Nephron progenitor cell (in vitro differentiated cells): ENCODE results near the gene ART5.
"Not testable (repeated sequence)": the region's sequence is repeated elsewhere in the genome, so short reads cannot be mapped to it uniquely, and the experiment has no call there.

Experiments
- DNase-seq: peaks from one replicate; pipeline ENCODE4 v3.0.0; 2021
- H3K27ac Mint-ChIP-seq: 2 replicates; pipeline ENCODE4 v1.8.0; 2021; ENCODE audit warnings: mild to moderate bottlenecking, moderate library complexity, mixed read lengths
- H3K27me3 Mint-ChIP-seq: 2 replicates; pipeline ENCODE4 v1.8.0; 2021; ENCODE audit warnings: mild to moderate bottlenecking, low read depth, mixed read lengths; ENCODE audit not compliant: poor library complexity
- H3K36me3 Mint-ChIP-seq: 2 replicates; pipeline ENCODE4 v1.8.0; 2021; ENCODE audit warnings: low read depth, mixed read lengths
- H3K4me1 Mint-ChIP-seq: 2 replicates; pipeline ENCODE4 v1.8.0; 2021; ENCODE audit warnings: mixed read lengths
- H3K4me3 Mint-ChIP-seq: 2 replicates; pipeline ENCODE4 v1.8.0; 2021; ENCODE audit warnings: mild to moderate bottlenecking, moderate library complexity, mixed read lengths
- H3K9me3 Mint-ChIP-seq: 2 replicates; pipeline ENCODE4 v1.8.0; 2021; ENCODE audit warnings: mild to moderate bottlenecking, moderate library complexity, mixed read lengths
- TF ChIP-seq, protein P1 (sequence below): fragments of 200-600 bp; sonication (generic); IDR thresholded peaks from 2 replicates; pipeline ENCODE4 v1.5.0; 2021; ENCODE audit warnings: antibody characterized with exemption

ART5 gene

DNA sequence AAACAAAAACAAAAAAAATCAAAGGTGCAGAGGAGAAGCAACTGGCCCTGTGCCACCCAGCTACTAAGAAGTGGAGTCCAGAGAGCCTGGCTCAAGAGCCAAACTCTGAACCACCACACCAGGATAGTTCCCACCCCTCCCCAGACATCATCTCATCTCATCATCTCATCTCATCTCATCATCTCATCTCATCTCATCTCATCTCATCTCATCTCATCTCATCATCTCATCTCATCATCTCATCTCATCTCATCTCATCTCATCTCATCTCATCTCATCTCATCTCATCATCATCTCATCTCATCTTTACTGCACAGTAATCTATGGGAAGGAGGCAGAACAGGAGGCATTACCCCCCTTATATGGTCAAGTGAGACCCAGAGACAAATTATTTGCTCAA, 21.1 kb upstream of the ART5 start:
- TF ChIP-seq, protein P1, sequence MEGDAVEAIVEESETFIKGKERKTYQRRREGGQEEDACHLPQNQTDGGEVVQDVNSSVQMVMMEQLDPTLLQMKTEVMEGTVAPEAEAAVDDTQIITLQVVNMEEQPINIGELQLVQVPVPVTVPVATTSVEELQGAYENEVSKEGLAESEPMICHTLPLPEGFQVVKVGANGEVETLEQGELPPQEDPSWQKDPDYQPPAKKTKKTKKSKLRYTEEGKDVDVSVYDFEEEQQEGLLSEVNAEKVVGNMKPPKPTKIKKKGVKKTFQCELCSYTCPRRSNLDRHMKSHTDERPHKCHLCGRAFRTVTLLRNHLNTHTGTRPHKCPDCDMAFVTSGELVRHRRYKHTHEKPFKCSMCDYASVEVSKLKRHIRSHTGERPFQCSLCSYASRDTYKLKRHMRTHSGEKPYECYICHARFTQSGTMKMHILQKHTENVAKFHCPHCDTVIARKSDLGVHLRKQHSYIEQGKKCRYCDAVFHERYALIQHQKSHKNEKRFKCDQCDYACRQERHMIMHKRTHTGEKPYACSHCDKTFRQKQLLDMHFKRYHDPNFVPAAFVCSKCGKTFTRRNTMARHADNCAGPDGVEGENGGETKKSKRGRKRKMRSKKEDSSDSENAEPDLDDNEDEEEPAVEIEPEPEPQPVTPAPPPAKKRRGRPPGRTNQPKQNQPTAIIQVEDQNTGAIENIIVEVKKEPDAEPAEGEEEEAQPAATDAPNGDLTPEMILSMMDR = no peak

DNA sequence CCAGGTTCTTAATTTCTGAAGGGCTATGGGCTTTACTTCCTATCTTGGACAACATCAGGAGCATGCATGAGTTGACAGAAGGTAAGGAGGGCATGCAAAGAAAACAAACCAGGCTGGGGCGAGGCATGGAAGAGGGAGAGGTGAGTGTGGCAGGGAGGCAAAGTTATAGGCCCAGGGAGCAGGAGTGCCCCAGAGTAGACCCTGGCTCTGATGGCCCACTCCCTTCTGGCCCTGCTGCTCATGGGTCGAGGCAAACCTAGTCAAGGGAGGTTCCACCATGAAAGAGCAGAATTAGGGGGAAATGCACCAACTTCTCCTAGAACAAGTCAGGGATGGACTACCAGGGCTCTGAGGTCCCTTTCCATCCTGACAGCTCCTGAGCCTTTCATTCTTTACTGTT, 19.2 kb upstream of the ART5 start:
- Mint-ChIP-seq H3K36me3 (peaks cover 23% of the 10 kb centered on the region), H3K4me1 (no peaks in the 10 kb centered on the region), H3K27ac (no peak overlapping the region), H3K27me3 (peaks cover 2% of the 10 kb centered on the region), H3K9me3 (peaks cover 7% of the 10 kb centered on the region), H3K4me3 (no peak overlapping the region)
- TF ChIP-seq, protein P1 = no peak
- no peak for DNase-seq

More for the DNA sequence above, 21.1 kb upstream of the ART5 start:
- H3K36me3 Mint-ChIP-seq = peaks cover 35% of the 10 kb centered on the region
- no peak for DNase-seq
- peaks cover 7% of the 10 kb centered on the region for H3K9me3 Mint-ChIP-seq
- no peaks in the 10 kb centered on the region for H3K27me3 Mint-ChIP-seq
- H3K27ac Mint-ChIP-seq = no peak overlapping the region
- no peaks in the 10 kb centered on the region for H3K4me1 Mint-ChIP-seq
- no peak overlapping the region for H3K4me3 Mint-ChIP-seq

DNA sequence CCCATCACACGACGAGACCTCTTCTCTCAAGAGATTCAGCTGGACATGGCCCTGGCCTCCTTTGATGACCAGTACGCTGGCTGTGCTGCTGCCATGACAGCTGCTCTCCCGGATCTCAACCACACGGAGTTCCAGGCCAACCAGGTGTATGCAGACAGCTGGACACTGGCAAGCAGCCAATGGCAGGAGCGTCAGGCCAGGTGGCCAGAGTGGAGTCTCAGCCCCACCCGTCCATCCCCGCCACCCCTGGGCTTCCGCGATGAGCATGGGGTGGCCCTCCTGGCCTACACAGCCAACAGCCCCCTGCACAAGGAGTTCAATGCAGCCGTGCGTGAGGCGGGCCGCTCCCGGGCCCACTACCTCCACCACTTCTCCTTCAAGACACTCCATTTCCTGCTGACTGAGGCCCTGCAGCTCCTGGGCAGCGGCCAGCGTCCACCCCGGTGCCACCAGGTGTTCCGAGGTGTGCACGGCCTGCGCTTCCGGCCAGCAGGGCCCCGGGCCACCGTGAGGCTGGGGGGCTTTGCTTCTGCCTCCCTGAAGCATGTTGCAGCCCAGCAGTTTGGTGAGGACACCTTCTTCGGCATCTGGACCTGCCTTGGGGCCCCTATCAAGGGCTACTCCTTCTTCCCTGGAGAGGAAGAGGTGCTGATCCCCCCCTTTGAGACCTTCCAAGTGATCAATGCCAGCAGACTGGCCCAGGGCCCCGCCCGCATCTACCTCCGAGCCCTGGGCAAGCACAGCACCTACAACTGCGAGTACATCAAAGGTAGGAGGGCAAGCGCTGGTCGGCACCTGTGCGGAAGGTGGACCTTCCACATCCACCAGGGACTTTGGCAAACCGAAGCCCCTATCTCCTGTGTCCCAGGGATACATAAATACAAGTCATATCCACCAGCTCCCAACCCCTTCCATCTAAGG, 18.1 kb upstream of the ART5 start:
- peaks cover 5% of the 10 kb centered on the region for H3K27me3 Mint-ChIP-seq
- no peak overlapping the region for H3K4me3 Mint-ChIP-seq
- TF ChIP-seq, protein P1 = no peak
- H3K4me1 Mint-ChIP-seq = no peaks in the 10 kb centered on the region
- peaks cover 7% of the 10 kb centered on the region for H3K9me3 Mint-ChIP-seq
- peaks cover 12% of the 10 kb centered on the region for H3K36me3 Mint-ChIP-seq
- DNase-seq = no peak
- H3K27ac Mint-ChIP-seq = no peak overlapping the region

DNA sequence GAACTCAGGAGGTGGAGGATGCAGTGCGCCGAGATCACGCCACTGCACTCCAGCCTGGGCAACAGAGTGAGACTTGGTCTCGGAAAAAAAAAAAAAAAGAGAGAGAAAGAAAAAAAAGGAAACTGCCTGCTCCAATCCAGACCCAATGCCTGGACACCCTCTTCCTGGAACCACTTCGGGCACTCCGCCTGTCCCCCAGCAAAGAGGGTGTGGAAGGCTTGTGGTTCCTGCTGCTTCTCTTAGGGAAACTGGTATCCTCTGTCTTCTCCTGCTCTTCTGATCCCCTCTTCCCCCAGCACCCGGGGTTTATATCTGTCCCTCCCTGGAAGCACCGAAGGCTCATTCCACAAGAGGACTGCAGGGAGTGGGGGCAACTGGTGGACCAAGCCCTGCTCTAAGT, 16.5 kb upstream of the ART5 start:
- H3K4me3 Mint-ChIP-seq = no peak overlapping the region
- H3K4me1 Mint-ChIP-seq = no peaks in the 10 kb centered on the region
- H3K27me3 Mint-ChIP-seq = peaks cover 5% of the 10 kb centered on the region
- no peaks in the 10 kb centered on the region for H3K36me3 Mint-ChIP-seq
- DNase-seq = no peak
- TF ChIP-seq, protein P1 = no peak
- peaks cover 7% of the 10 kb centered on the region for H3K9me3 Mint-ChIP-seq
- H3K27ac Mint-ChIP-seq = peak overlapping the region; percentile 39

DNA sequence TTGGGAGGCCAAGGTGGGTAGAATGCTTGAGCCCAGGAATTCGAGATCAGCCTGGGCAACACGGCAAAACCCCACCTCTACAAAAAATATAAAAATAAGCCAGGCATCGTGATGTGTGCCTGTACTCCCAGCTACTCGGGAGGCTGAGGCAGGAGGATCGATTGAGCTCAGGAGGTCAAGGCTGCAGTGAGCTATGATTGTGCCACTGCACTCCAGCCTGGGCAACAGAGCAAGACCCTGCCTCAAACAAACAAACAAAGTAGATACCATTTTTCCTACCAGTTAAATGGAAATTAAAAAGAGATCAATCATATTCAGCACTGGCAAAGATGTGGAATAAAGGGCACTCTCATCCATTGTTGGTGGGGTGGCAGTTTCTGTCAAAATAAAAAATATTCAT, 15.5 kb upstream of the ART5 start:
- not testable (repeated sequence) for DNase-seq, H3K4me3 Mint-ChIP-seq, H3K27ac Mint-ChIP-seq, H3K4me1 Mint-ChIP-seq, H3K9me3 Mint-ChIP-seq, H3K36me3 Mint-ChIP-seq, H3K27me3 Mint-ChIP-seq

DNA sequence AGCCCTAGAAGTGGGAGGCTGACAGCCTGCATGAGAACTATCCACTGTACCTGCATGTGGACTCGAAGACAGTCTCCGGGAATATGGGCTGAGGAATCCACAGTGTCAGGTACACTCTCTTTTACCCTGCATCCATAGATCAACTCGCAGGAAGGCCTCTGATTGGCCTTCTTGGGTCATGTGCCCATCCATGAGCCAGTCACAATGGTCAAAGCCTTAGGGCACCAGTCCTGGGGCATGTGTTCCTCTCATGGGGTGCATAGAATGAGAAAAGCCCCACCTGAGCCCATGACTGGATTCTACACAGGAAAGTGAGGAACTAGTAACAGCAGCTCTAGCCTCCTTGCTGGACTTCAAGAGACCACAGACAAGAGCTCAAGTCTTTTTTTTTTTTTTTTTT, 13.8 kb upstream of the ART5 start:
- Mint-ChIP-seq H3K4me1 (peaks cover 7% of the 10 kb centered on the region), H3K36me3 (no peaks in the 10 kb centered on the region), H3K27me3 (peaks cover 5% of the 10 kb centered on the region), H3K9me3 (peaks cover 7% of the 10 kb centered on the region), H3K27ac (no peak overlapping the region), H3K4me3 (no peak overlapping the region)
- DNase-seq = no peak
- TF ChIP-seq, protein P1 = no peak

DNA sequence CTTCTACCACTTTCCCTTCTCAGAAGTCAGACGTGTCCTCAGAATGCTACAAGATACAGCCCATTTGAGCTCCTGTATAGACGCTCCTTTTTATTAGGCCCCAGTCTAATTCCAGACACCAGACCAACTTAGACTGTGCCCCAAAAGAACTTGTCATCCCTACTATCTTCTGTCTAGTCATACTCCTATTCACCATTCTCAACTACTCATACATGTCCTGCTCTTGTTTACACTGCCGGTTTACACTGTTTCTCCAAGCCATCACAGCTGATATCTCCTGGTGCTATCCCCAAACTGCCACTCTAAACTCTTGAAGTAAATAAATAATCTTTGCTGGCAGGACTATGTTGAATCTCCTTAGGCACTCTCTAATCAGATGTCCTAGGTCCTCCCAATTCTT, 10.7 kb upstream of the ART5 start:
- peaks cover 13% of the 10 kb centered on the region for H3K9me3 Mint-ChIP-seq
- peak overlapping the region; percentile 30 for H3K27ac Mint-ChIP-seq
- DNase-seq, H3K4me3 Mint-ChIP-seq, H3K27me3 Mint-ChIP-seq, H3K36me3 Mint-ChIP-seq: not testable (repeated sequence)
- peaks cover 37% of the 10 kb centered on the region for H3K4me1 Mint-ChIP-seq

DNA sequence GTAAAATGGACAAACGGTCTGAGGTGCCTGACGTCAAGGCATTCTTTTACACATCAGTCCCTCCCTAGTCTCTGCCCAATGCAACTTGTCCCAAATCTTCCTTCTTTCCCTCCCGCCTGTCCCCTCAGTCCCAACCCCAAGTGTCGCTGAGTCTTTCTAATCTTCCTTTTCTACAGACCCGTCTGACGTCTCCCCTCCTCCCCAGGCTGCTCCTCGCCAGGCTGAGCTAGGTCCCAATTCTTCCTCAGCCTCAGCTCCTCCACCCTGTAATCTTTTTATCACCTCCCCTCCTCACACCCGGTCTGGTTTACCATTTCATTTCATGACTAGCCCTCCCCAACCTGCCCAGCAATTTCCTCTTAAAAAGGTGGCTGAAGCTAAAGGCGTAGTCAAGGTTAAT, 7.6 kb upstream of the ART5 start:
- Mint-ChIP-seq H3K9me3 (peaks cover 21% of the 10 kb centered on the region), H3K27ac (peak overlapping the region; percentile 52), H3K4me1 (peaks cover 64% of the 10 kb centered on the region), H3K4me3 (peak overlapping the region; percentile 44)
- not testable (repeated sequence) for DNase-seq, H3K36me3 Mint-ChIP-seq, H3K27me3 Mint-ChIP-seq

DNA sequence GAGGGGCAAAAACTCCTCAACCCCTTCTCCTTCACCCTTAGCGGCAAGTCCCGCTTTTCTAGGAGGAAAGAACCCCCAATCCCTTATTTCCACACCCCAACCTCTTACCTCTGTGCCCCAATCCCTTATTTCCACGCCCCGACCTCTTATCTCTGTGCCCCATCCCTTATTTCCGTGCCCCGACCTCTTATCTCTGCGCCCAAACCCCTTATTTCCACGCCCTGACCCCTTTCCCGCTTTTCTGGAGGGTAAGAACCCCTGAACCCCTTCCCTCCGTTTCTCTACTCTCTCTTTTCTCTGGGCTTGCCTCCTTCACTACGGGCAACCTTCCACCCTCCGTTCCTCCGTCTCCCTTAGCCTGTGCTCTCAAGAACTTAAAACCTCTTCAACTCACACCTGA, 7.1 kb upstream of the ART5 start:
- Mint-ChIP-seq H3K9me3 (peaks cover 26% of the 10 kb centered on the region), H3K27ac (peak overlapping the region; percentile 52), H3K4me3 (peak overlapping the region; percentile 44), H3K4me1 (peaks cover 67% of the 10 kb centered on the region)
- not testable (repeated sequence) for DNase-seq, H3K36me3 Mint-ChIP-seq, H3K27me3 Mint-ChIP-seq
